LoVo (cell line): ENCODE measurements around the gene PARVG.
"Not testable (repeated sequence)": the region's sequence is repeated elsewhere in the genome, so short reads cannot be mapped to it uniquely, and the experiment has no call there.

Experiments used
- DNase-seq: peaks from one replicate; pipeline ENCODE4 v3.0.0-alpha.2; 2016; ENCODE audit warnings: low spot score

The PARVG gene

GRCh38 chr22:44211946-44212930 is 31.5 kb downstream of the PARVG start:
- DNase-seq: no peak

DNA sequence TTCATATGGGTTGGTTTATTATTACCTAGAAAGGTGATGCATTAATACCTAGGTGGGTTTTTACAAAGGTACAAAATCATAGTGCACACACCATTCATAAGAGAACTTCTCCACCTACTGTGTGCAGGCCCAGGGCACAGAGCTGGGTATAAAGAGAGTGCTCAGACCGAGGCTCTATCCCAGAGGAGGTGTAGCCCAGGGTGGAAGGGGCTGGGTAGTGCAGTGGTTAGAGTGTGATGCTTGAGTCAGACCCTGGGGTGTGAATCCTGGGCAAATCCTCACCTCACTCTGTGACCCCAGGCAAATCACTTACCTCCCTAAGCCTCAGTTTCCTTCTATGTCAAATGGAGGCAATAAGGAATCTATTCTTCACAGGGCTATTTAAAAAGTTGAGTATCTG is 32.2 kb downstream of the PARVG start:
- no peak for DNase-seq

- DNase-seq: no peak
Measured at GRCh38 chr22:44213489-44214043, 32.8 kb downstream of the PARVG start.

DNA sequence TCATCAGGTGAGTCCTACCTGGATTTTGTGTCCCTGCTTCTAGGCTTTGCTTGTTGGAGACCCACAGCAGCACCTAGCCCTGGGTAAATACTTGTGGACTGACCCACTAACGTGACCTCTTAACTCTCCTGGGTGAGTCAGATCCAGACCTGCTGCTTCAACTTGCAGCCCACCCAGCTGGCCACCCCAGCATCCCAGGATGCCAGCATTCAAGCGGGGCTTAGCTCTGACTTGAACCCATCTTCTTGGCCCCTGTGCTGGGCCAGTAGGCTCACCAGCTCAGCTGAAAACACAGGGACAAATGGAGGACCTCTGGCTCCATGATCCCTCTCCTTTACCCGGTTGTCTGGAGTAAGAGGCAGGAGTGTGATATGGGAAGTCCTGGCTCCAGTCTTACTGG is 33.5 kb downstream of the PARVG start:
- no peak for DNase-seq

- no peak for DNase-seq
Measured at GRCh38 chr22:44214764-44215163, 34.0 kb downstream of the PARVG start.

DNA sequence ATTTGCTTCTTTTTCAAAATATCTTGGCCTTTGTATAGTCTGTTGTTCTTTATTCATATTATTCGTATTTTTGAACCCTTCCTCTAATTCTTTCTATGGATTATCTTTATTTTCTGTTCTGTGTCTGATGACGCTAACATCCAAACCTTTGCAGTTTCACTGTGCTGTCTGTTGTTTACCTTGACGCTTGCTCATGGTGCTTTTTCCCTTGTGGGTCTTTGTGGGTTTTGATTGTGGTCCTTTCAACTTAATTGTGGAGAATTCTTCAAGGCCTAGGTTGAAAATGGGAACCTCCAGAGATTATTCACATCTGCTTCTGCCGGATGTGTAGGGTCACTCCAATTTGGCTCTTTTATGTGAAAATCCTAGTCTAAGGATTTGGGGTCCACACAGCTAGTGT is 34.6 kb downstream of the PARVG start:
- DNase-seq: no peak

GRCh38 chr22:44217346-44217745 is 36.6 kb downstream of the PARVG start:
- no peak for DNase-seq

DNA sequence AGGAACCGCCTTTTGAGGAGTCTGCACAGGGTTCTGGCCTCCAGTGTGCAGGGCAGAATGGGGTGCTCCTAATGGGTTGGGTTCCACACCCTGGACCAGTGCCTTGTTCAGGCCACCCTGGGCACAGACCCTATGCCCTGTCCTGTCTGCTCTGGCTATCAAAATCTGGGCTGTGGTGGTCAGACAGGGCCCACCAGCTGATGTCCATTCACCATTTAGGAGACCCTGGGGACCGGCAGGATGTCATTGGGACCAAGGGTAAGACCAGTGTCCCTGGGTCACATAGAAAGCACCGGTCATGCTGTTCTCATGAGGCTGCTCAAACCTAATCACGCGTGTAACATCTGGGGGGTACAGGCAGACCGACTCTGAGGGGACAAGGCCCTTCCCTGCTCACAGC is 37.3 kb downstream of the PARVG start:
- no peak for DNase-seq

DNA sequence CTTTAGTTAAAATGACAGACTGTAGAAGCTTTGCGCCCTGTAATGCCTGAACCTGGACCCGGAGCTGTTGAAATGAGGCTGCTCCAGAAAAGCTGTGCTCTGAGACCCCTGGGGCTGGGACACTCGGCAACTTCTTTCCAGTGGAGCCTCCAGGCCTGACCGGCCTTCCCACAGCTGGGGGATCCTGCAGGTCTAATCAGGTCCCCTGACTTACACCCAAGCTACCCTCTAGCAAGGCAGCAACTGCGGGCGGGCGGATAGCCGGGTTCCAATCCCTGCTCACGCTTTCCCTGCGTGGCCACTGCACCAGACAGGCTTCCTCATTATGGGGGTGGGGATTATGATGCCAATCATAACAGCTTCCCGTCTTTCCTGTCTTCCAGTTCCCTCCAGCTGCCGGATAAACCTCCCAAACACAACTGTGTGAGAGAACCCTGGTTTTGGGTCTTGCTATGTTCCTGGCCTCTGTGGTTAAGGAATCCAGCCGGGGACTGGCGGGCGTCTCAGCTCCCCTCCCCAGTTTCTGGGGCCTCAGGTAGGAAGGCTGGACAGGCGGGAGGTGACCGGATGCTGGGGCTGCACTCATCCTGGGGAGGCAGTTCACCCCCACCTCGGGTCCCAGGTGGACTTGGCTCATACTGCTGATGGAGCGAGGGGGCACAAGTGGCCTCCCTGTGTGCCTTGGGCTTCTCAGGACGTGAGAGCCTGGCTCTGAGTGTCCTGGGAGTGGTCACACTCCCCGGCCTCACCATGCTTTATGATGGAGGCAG is 38.6 kb downstream of the PARVG start:
- DNase-seq: no peak

- DNase-seq: no peak
Measured at GRCh38 chr22:44220727-44221680, 40.3 kb downstream of the PARVG start.

DNA sequence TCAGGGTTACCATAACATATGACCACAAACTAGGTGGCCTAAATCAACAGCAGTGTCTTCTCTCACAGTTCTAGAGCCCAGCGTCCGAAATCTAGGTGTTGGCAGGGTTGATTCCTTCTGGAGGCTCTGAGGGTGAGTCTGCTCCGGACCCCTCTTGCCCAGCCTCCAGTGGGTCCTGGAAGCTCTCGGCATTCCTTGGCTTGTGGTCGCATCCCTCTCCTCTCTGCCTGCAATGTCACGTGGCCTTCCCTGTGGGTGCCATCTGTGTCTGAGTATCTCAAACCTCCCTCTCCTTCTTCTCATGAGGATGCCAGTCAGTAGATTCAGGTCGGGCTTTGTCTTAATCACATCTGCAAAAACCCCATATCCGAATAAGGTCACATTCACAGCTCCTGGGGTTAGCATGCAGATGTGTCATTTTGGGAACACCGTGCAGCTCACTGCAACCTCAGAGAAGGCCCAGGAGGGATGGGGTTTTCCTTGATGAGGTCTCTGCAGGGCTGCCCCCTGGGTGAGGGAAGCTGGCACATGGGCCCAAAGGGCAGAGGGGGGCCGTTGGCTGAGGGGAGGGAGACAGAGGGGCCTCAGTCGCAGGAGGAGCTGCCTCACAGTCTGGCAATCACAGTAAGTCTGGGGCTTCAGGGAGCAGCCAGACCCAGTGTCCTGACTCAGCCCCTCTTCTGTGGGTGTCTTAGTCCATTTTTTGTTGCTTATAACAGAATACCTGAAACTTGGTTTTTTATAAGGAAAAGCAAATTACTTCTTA is 41.2 kb downstream of the PARVG start:
- DNase-seq: no peak

DNA sequence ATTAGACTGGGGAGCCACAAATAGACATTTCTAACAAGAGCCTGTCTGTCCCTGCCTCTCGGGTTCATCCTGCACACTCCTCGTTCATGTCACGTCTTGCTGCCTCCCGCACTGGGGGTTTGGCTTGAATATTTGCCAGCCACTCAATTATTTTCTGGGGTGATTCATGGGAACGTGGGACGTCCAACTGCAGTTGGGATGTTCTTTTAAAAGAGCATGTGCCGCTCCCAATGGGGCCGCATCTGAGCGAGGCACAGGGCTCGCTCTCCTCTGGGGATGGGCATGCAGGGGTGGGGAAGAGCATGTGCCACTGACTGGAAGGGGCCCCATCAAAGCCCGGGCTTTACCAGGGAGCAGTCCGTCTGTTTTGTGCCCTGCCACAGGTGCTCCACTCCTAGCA is 43.4 kb downstream of the PARVG start:
- no peak for DNase-seq

GRCh38 chr22:44225091-44225689 is 44.5 kb downstream of the PARVG start:
- no peak for DNase-seq

DNA sequence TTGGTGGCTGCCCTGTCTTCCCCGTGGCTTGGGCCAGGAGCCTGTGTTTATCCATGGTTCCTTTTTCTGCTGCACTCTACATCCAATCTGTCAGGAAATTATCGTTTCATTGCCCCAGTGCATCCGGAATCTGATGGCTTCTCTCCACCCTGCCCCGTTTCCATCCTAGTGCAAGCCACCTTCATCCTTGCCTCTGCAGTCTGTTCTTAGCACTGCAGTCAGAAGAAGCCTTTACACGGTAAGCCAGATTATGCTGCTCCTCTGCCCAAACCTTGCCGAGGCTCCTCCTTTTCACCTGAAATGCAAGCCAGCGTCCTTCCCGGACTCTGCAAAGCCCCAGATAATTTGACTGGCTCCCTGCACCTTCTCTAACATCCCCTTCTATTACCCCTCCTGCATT is 45.1 kb downstream of the PARVG start:
- DNase-seq: no peak

- DNase-seq: no peak
Measured at GRCh38 chr22:44229331-44229730, 48.6 kb downstream of the PARVG start.

DNA sequence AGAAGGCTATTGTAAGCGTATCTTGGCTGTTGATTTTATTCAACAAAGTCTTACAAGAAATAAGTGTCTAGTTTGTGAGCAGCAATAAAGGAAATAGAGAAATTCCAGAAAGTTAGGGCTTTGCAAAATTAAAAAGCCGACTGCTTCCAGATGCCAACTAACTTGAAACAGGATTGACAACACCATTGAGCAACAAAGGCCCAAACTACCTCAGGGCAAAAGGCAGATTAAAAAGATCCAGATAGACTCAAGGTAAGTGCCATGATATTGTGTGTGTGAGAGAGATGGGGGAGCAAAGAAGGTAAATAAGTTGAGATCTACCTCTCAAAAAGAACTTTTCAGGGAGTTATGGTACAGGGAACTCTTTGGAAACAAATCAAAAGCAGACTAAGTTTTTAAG is 49.1 kb downstream of the PARVG start:
- DNase-seq: no peak

GRCh38 chr22:44231233-44231632 is 50.5 kb downstream of the PARVG start:
- DNase-seq: no peak

DNA sequence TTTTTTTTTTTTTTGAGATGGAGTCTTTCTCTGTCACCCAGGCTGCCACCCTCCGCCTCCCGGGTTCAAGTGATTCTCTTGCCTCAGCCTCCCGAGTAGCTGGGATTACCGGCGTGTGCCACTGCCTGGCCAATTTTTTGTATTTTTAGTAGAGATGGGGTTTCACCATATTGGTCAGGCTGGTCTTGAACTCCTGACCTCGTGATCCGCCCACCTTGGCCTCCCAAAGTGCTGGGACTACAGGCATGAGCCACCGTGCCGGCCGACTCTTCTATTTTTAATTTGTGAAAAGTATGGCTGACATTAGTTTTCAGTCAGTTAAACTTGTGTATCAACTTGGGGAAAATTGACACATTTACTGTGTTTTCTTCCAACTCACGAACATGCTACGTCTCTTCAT is 53.6 kb downstream of the PARVG start:
- not testable (repeated sequence) for DNase-seq

DNA sequence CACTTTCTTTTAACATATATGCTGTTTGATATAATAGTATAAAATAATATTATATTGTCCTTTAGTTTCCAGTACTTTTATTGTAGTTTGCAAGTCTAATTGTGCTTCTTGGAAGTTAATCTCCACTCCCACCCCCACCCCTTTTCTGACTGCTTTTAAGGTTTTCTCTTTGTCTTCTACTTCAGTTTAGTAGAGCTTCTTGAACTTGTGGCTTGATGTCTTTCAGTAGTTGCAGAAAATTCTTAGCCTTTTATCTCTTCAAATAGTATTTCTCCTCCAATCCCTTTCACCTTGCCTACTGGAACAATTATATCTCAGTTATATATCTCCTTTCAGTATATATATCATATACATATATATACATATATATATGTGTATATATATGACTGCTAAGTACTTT is 56.6 kb downstream of the PARVG start:
- no peak for DNase-seq

GRCh38 chr22:44241121-44241520 is 60.4 kb downstream of the PARVG start:
- DNase-seq: not testable (repeated sequence)
